GM18505 (cell line): ENCODE data around the gene INPP4B.
A peak's percentile ranks its signal among the peaks of the same experiment; 100 is the strongest.

Source experiments
- ATAC-seq: cut with Tn5 transposase; IDR thresholded peaks from one replicate; pipeline ENCODE4 v1.9.1; 2021; ENCODE audit not compliant: unreplicated experiment
- POLR2A ChIP-seq: IDR thresholded peaks from 4 replicates; pipeline ENCODE4 v1.6.1; 2011; ENCODE audit warnings: borderline replicate concordance; ENCODE audit not compliant: insufficient read depth, insufficient read length; ENCODE audit errors: extremely low read depth

The INPP4B gene

DNA sequence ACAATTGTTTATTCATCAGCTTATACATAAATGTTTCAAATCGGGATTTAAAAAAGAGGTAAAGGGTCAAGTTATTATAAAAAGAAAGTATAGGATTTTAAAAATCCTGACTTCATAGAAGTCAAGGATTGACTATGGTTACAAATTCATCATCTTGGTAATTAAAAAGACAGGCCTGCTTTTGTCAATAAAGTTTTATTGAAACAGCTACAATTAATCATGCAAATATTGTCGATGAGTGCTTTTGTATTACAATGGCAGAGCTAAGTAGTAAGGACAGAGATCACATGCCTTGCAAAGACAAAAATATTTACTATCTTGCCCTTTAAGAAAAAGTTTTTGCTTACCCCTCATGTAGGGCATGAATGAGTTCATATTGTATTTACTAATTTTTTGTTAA is 614.3 kb downstream of the INPP4B start:
- no peak for ATAC-seq
- TF ChIP-seq POLR2A: no peak

DNA sequence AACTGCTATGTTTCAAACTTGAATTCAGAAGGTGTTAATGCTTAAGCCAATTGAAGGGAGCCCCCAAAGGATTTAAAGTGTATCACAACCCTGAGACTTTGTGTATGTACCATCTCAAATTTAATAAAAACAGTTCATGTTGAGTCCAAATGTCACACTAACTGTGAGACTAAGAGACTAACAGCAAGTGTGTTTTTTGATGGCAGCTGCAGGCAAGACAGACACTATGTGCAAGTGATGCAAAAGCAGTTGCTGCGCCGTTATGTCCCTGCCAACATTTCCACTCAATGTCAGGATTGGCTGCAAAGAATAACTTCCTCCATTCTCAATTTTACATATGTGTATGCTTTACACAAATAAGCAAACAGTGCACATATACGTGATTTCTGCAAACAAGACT is 615.1 kb downstream of the INPP4B start:
- TF ChIP-seq POLR2A: no peak
- ATAC-seq: no peak

DNA sequence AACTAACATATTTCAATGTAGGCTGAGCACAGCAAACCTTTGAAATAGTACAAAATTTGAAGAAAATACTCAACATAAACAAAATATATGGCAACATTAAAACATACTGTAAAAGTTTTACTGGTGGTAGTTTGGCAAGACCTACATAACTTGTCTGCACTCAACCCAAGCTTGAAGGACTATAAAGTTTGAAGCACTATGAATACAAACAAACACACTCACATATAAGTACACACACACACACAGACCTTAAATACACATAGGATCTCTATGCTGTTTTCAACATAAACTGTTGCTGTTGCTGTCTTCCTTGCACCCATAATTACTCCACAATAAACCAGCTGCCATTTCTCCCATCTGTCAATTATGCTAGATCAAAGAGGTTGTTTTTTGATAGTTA is 620.1 kb downstream of the INPP4B start:
- no peak for ATAC-seq

DNA sequence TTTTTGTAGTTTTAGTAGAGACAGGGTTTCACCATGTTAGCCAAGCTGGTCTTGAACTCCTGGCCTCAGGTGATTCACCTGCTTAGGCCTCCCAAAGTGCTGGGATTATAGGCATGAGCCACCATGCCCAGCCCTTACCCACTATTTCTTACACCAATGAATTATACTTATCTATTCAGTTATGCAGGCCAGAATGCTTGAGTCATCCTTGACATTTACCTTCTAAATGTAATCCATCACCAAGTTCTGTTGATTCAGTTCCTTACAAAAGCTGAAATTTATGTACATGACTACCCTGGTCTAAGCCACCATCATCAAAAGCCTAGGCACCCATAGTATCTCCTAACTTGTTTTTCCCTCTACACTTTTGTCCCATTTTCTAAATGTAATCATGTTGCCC is 624.0 kb downstream of the INPP4B start:
- no peak for TF ChIP-seq POLR2A
- no peak for ATAC-seq

More for the DNA sequence above, 620.1 kb downstream of the INPP4B start:
- TF ChIP-seq POLR2A: no peak

DNA sequence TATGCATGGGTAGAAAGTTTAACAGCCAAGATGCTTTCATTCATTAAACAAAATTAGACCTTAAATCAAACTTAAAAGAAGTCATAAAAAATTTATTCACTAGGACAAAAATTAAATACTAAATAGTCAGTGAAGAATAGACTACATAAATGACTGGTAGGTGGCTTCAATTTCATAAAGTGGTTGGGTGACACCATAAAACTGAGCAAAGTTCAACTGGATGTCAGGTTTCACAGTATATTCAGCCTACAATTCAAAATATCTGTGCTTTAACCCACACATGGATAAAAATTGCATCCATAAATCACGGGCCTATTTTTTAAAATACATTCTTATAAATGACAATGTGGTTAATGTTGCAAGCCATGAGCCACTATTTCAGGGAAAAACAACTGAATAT is 627.4 kb downstream of the INPP4B start:
- ATAC-seq: no peak
- no peak for TF ChIP-seq POLR2A

DNA sequence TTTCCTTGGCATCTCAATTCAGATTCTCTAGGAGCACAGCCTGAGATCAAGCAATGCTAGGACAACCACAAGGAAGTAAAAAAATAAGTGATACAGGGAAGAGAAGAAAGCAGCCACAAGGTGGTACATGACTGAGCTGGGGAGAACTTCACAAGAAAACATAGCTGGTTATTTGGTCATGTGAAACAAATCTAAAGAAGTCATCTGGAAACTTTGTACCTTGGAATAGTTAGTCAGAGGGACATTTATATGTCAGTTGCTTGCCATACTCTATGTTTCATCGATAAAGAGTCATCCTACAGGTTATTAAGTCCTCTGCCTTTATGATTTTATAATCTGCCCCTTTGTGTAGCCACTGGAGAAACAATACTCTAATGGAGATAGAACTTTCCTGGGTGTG is 634.7 kb downstream of the INPP4B start:
- no peak for ATAC-seq
- TF ChIP-seq POLR2A: no peak

DNA sequence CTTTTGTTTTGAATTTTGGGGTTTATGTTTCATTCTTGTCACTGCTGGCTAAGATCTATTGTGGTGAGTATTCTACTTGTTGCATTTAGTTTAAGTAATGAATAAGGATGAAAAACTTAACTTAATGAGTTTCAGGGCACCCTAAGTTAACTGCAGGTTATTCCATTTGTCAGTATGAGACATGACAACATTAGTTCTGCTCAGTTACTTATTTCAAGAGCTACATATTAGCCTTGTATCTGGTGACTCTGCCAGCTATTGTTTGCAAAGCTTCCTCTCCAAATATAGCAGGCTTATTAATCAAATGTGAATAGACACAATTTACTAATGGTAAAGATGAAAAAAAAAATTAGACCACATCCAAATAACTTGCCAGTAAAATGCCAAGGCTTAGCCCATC is 642.6 kb downstream of the INPP4B start:
- no peak for ATAC-seq
- no peak for TF ChIP-seq POLR2A

DNA sequence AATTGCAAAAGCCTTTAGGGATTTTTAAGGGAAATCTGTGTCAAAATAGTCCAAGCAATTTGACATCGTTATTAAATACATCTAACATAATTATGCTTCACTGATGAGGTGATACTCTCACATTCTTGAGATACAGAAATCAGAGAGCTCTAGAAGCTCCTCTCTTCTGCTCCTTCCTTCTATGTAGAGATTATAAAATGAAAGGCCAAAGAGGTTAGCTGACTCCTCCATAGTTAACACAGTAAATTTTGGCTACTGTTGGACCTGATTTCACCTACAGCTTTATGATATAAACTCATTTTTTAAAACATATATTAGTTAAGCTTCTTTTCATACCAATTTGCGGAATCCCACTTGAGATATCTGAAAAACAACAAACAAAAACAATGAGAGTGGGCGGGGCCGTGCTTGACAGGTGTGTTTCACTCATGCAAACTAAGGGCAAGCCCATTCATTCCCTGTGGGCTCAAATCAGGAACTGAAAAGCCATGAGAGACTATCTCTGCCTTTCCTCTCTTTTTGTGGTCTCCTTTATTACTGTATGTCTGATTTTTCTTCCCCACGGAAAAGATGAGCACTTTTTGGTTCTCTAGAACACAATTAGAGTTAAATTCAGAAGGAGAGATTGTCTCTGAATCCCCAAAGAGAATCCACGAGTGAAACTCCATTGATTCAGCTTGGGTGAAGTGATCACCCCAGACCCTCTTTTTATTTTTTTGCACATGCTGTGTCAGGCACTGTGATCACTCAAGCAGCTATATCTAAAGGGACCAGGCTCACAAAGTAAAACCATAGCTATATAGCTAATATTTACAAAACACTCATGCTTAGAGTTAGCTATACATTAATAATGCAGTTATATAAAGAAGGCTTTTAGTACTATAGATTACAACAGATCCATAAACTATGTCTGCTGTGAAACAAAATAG is 643.4 kb downstream of the INPP4B start:
- no peak for TF ChIP-seq POLR2A
- ATAC-seq: peak; percentile 91

DNA sequence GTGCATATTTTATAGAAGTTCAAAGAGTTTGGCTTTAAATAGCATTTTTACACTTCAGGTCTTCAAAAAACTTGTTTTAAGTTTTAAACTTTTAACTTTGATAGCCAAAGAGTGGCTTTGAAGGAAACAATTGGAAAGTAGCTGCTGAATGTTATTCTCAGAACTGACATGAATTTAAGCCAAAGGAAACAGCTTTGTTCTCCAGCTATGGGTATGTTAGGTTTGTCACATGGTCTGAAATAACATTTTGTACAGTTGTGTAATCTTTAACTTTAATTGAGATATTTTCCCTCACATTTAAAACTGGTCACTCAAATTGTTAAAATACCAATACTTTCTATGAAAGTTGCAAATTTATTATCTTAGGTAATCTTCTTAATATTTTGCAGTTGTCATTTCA is 645.1 kb downstream of the INPP4B start:
- no peak for TF ChIP-seq POLR2A
- ATAC-seq: no peak

DNA sequence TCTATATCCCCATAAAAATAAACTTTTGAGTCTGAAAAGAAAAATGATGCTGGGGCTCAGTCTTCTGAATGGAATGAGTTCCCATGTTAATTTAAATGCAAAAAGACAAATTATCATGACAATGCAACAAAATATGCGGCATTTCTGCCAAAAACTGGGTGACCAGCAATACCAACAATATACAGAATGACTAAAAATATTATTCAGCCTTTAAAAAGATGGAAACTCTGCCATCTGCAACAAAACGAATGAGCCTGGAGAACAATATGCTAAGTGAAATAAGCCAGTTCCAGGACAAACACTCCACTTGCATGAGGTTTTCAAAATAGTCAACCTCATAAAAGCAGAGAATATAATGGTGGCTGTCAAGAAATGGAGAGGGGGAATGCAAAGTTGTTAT is 651.2 kb downstream of the INPP4B start:
- TF ChIP-seq POLR2A: no peak
- ATAC-seq: no peak

DNA sequence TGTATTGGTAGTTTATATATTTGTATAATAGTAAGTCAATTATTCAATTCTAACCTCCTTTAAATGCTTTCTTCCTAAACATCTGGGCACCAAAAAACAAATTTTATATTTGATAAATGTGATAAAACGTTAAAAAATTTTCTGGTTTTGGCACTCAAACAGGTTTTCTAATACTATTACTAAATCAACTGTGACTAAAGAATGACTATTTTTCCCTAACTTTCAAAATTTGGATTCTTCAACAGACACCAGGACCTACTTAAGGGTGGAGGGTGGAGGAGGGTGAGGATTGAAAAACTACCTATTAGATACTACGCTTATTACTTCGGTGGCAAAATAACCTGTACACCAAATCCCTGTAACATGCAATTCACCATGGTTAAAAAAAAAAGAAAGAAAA is 654.2 kb downstream of the INPP4B start:
- no peak for TF ChIP-seq POLR2A
- ATAC-seq: no peak

DNA sequence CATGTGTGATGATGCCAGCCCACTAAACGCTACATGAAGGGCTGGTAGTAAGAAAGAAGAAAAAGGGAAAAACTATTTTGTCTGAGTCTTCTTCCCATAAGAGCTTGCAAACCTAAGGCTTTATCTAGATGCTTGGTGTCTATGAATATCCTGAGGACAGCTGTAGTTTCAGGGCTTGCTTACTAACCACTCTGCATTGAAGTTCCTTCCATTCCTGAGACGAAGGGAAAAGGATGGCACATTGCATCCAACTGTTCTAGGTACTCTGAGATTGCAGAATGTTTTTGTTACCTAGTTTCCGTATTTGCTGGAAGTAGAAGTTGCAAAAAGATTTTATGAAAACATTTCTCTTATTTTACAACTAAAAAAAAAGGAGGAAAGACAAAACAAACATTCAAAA is 665.1 kb downstream of the INPP4B start:
- TF ChIP-seq POLR2A: no peak
- ATAC-seq: no peak

DNA sequence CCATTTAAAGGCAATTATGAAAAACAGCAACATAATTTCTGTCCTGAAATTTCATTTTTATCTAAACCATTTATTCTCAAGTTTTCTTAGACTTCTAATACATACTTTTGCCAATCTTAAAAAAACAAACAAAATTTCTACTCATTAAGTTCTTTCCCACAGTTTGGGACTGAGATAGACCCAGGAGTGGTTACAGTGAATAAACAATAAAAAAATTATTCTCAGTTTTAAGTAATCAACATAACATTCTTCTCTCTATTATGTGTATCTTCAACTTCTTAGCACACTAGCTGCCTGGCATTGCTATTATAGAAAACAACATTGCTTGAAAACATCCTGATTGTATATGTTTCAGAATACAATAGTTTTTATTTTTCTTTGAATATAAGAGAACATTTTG is 676.9 kb downstream of the INPP4B start:
- ATAC-seq: no peak
- TF ChIP-seq POLR2A: no peak

DNA sequence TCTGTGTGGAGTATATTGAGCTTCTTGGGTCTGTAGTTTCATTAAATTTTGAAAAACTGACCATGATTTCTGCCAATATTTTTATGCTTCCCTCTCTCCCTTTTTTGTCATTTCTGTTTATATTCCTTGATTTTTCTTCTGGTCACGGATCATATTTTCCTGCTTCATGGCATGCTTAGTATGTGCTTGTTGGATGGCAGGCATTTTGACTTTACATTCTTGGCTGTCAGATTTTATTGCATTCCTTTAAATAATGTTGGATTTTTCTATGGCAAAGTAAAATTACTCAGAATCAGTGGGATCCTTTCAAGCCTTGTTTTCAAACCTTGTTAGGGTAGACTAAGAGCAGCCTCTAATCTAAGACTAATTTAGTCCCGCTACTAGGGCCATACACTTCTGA is 677.9 kb downstream of the INPP4B start:
- ATAC-seq: no peak
- TF ChIP-seq POLR2A: no peak
